HUES6 (cell line): ENCODE measurements around the gene TNFSF12.
A peak's percentile ranks its signal among the peaks of the same experiment; 100 is the strongest.

Source experiments
- H3K27ac ChIP-seq: 2 replicates; pipeline ENCODE4 v1.7.0; 2013; ENCODE audit warnings: low read depth, mild to moderate bottlenecking, low read length, inconsistent platforms
- H3K27me3 ChIP-seq: 2 replicates; pipeline ENCODE4 v1.6.1; 2013; ENCODE audit warnings: low read length; ENCODE audit not compliant: control insufficient read depth, insufficient read depth
- H3K36me3 ChIP-seq: 2 replicates; pipeline ENCODE4 v1.6.1; 2013; ENCODE audit warnings: low read length; ENCODE audit not compliant: control insufficient read depth, insufficient read depth
- H3K4me1 ChIP-seq: 2 replicates; pipeline ENCODE4 v1.6.1; 2013; ENCODE audit warnings: low read length; ENCODE audit not compliant: control insufficient read depth, insufficient read depth
- H3K4me3 ChIP-seq: 2 replicates; pipeline ENCODE4 v1.5.1; 2013; ENCODE audit warnings: low read depth, low read length
- H3K9ac ChIP-seq: one replicate; pipeline ENCODE4 v1.6.1; 2013; ENCODE audit warnings: mild to moderate bottlenecking, low read length
- H3K9me3 ChIP-seq: 2 replicates; pipeline ENCODE4 v1.6.1; 2013; ENCODE audit warnings: low read depth, low read length; ENCODE audit not compliant: control insufficient read depth, insufficient read depth

Gene TNFSF12

DNA sequence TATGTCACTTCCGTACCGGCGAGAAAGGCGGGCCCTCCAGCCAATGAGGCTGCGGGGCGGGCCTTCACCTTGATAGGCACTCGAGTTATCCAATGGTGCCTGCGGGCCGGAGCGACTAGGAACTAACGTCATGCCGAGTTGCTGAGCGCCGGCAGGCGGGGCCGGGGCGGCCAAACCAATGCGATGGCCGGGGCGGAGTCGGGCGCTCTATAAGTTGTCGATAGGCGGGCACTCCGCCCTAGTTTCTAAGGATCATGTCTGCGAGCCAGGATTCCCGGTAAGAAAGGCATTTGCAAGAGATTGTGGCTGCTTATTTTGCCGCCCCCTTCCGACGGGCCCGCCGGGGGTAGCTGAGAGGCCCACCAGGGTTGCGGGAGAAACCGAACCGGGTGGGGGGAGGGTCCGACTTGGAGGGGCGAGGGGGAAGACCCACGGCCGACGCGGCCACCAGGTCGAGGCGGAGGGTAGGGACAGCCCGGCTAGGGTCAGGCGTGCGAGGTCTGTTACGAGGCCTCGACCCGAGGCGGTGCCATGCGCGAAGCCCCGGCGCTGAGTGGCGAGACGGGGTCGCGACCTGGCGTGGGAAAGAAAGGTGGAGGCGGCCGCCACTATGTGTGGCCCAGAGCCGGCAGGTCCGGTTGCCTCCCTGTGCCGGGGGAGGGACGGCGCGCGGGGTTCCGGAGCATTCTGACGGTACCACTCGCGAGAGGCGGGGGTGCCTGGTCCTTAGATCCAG, 23.9 kb downstream of the TNFSF12 start:
- peaks cover 77% of the 10 kb centered on the region for H3K36me3 ChIP-seq
- peak overlapping the region; percentile 89 for H3K4me3 ChIP-seq
- peaks cover 10% of the 10 kb centered on the region; the same call in 1 of the 2 replicates for H3K4me1 ChIP-seq

DNA sequence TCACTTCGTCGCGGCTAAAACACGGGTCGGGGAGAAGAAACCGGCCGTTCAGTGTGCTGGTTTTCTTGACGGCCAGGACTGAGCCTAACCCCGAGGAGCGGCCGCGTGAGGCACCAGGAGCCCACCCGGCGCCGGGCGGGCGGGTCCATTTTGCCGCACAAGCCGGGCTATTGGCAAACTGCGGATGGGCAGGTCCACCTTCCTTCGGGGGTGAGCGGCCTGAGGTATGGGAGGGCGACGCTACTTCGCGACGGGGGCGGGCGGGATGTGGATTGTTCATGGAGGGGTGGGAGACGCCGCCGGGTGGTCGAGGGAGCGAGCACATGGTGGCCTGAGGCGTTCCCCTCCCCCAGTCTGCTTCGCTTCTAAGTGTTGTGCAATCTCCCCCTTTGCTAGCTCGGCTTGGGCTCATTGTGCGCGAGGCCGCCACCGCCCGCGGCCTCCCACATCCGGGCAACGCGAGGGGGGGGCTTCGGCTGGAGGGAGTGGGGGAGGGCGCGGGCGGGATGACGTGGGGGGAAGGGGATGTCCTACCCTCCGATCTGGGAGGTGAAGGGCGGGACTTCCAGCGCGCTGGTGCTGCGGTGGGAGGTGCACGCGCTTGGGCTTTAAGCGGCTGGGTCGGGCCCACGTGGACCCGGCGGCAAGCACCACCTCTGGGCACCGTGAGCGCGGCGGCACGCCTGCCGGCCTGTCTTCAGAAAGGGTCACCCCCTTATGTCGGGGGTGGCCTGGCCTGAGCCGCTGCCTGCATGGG, 24.6 kb downstream of the TNFSF12 start:
- peak overlapping the region; percentile 89 for H3K4me3 ChIP-seq
- no peaks in the 10 kb centered on the region for H3K27me3 ChIP-seq
- H3K36me3 ChIP-seq = peaks cover 82% of the 10 kb centered on the region
- H3K9me3 ChIP-seq = no peaks in the 10 kb centered on the region
- H3K9ac ChIP-seq = peak overlapping the region; percentile 99
- H3K4me1 ChIP-seq = peaks cover 10% of the 10 kb centered on the region; the same call in 1 of the 2 replicates
- H3K27ac ChIP-seq = peak overlapping the region; percentile 97

More for the DNA sequence above, 23.9 kb downstream of the TNFSF12 start:
- H3K27ac ChIP-seq = peak overlapping the region; percentile 97
- no peaks in the 10 kb centered on the region for H3K9me3 ChIP-seq
- H3K9ac ChIP-seq = peak overlapping the region; percentile 99
- no peaks in the 10 kb centered on the region for H3K27me3 ChIP-seq

DNA sequence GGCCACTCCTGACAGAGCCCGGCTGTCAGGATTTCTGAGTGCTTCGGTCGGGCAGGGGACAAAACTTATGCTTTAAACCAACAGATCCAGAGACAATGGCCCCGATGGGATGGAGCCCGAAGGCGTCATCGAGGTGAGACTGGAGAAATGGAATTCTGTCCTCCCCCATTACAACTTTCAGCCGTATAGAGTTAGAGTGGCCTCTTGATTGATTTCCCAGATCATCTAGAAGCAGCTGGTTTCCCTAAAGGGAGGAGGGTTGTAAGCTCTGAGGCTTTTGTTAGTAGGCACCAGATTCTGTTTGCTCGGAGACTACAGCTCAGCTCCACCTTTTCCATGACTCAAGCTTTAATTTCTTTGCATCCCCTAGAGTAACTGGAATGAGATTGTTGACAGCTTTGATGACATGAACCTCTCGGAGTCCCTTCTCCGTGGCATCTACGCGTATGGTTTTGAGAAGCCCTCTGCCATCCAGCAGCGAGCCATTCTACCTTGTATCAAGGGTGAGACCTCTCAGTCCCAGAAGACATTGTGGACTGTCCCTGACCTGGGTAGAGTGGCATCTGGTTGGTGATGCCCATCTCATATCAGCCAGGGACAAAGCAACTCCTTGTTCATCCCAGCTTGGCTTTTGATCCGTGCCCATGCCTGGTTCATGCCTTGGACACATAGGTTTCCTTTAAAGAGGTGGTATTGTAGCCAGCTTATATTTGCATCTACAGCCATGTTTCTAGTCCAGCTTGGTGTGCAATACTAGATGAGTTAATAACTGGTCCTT, 25.5 kb downstream of the TNFSF12 start:
- Histone ChIP-seq H3K4me1 (peaks cover 10% of the 10 kb centered on the region; the same call in 1 of the 2 replicates), H3K36me3 (peaks cover 81% of the 10 kb centered on the region), H3K27ac (peak overlapping the region; percentile 97), H3K9ac (peak overlapping the region; percentile 99), H3K27me3 (no peaks in the 10 kb centered on the region), H3K9me3 (no peaks in the 10 kb centered on the region), H3K4me3 (peak overlapping the region; percentile 89)

DNA sequence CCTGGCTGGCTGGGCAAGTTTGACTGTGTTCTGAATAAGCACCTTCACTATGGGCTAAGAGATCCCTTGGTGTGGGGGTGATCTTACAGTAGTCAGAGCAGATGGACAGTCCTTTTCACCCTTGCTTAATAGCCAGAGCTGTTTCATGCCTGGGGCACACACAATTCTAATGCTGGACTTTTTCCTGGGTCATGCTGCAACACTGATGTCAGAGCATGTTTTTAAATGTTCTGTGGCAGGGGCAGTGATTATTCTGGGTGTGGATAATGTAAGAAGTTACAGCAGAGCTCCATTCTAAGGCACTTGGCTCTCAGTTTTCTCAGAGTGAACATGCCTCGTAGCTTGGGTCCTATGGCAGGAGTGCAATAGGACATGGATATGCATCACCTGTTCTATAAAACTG, 26.6 kb downstream of the TNFSF12 start:
- H3K36me3 ChIP-seq = peaks cover 77% of the 10 kb centered on the region
- H3K9me3 ChIP-seq = no peaks in the 10 kb centered on the region
- H3K27ac ChIP-seq = no peak overlapping the region
- H3K27me3 ChIP-seq = no peaks in the 10 kb centered on the region
- no peak overlapping the region for H3K9ac ChIP-seq
- H3K4me1 ChIP-seq = peaks cover 10% of the 10 kb centered on the region; the same call in 1 of the 2 replicates
- peak overlapping the region; percentile 89; the same call in 1 of the 2 replicates for H3K4me3 ChIP-seq

DNA sequence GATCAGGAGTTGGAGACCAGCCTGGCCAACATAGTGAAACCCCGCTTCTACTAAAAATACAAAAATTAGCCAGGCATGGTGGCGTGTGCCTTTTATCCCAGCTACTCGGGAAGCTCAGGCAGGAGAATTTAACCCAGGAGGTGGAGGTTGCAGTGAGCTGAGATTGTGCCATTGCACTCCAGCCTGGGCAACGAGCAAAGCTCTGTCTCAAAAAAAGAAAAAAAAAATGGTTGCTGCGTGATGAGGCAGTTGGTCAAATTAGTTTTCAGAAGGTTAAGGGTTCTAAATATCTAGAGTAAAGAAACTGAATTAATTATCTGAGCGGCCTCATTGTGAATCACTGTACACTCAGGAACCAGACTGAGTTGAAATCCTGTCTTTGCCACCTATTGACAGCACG, 27.1 kb downstream of the TNFSF12 start:
- Histone ChIP-seq H3K27me3 (no peaks in the 10 kb centered on the region), H3K9ac (no peak overlapping the region), H3K4me1 (peaks cover 10% of the 10 kb centered on the region; the same call in 1 of the 2 replicates), H3K27ac (no peak overlapping the region), H3K9me3 (no peaks in the 10 kb centered on the region), H3K36me3 (peaks cover 74% of the 10 kb centered on the region), H3K4me3 (0 out of 2 replicates have a peak overlapping the region, but pooled peaks have one; percentile 89)

DNA sequence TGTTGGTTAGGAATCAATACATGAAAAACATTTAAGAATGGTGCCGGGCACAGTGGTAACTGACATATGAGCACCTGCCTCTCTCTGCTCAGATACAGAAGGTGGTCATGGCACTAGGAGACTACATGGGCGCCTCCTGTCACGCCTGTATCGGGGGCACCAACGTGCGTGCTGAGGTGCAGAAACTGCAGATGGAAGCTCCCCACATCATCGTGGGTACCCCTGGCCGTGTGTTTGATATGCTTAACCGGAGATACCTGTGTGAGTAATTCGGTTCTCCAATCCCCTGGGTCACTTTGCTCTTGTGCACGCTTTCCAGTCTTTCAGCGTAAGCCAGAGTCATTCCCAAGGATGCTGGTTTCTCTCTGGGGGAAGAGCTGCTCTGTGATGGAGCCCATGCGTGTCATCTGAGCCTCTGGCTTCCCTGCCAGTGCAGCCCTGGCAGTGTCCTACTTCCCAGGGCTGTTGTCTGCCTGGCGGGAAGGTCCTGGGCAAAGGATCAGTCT, 27.6 kb downstream of the TNFSF12 start:
- Histone ChIP-seq H3K9me3 (no peaks in the 10 kb centered on the region), H3K27me3 (no peaks in the 10 kb centered on the region), H3K27ac (no peak overlapping the region), H3K4me1 (peaks cover 10% of the 10 kb centered on the region; the same call in 1 of the 2 replicates), H3K36me3 (peaks cover 70% of the 10 kb centered on the region), H3K9ac (no peak overlapping the region), H3K4me3 (no peak overlapping the region)

DNA sequence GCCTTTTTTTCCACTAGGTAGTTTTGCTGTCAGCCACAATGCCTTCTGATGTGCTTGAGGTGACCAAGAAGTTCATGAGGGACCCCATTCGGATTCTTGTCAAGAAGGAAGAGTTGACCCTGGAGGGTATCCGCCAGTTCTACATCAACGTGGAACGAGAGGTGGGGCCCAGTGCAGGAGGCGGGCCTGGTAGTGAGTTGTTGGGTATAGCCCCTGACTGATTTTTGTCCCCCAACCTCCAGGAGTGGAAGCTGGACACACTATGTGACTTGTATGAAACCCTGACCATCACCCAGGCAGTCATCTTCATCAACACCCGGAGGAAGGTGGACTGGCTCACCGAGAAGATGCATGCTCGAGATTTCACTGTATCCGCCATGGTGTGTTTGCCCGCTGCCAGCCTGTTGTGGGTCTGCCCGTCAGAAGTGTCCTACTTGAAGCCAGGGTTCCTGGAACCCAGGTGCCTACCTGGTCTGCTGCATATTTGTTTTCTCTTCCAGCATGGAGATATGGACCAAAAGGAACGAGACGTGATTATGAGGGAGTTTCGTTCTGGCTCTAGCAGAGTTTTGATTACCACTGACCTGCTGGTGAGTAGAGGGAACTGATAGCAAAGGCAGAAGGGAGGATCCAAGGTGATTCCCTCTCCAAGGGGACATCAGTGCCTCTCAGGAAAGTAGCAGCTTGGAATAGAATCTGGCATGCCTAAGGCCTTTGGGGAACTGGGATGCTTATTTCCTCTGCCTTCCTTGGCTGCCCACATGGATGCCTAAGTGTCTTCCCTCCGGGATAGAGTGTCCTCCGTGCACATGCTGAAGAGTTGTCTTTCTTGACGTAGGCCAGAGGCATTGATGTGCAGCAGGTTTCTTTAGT, 28.7 kb downstream of the TNFSF12 start:
- no peak overlapping the region for H3K4me3 ChIP-seq
- H3K9me3 ChIP-seq = no peaks in the 10 kb centered on the region
- peaks cover 16% of the 10 kb centered on the region for H3K4me1 ChIP-seq
- no peaks in the 10 kb centered on the region for H3K27me3 ChIP-seq
- H3K27ac ChIP-seq = no peak overlapping the region
- H3K36me3 ChIP-seq = peaks cover 70% of the 10 kb centered on the region
- H3K9ac ChIP-seq = no peak overlapping the region

DNA sequence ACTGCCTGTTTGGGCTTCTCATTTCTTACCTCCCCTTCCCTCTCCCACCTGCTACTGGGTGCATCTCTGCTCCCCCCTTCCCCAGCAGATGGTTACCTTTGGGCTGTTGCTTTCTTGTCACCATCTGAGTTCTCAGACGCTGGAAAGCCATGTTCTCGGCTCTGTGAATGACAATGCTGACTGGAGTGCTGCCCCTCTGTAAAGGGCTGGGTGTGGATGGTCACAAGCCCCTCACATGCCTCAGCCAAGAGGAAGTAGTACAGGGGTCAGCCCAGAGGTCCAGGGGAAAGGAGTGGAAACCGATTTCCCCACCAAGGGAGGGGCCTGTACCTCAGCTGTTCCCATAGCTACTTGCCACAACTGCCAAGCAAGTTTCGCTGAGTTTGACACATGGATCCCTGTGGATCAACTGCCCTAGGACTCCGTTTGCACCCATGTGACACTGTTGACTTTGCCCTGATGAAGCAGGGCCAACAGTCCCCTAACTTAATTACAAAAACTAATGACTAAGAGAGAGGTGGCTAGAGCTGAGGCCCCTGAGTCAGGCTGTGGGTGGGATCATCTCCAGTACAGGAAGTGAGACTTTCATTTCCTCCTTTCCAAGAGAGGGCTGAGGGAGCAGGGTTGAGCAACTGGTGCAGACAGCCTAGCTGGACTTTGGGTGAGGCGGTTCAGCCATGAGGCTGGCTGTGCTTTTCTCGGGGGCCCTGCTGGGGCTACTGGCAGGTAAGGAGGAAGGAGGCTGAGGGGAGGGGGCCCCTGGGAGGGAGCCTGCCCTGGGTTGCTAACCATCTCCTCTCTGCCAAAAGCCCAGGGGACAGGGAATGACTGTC, 30.4 kb downstream of the TNFSF12 start, which contains the start of gene CD68:
TSS of gene CD68 (plus strand) at position 638 of the 833 bp plus-strand sequence. CDS start at position 678, 40 bp downstream.
- H3K9ac ChIP-seq = no peak within 1 kb of the TSS
- no peaks in the 10 kb centered on the region for H3K27me3 ChIP-seq
- no peak within 1 kb of the TSS for H3K4me3 ChIP-seq
- peaks cover 57% of the 10 kb centered on the region for H3K36me3 ChIP-seq
- no peaks in the 10 kb centered on the region for H3K9me3 ChIP-seq
- peaks cover 25% of the 10 kb centered on the region for H3K4me1 ChIP-seq
- H3K27ac ChIP-seq = no peak within 1 kb of the TSS

DNA sequence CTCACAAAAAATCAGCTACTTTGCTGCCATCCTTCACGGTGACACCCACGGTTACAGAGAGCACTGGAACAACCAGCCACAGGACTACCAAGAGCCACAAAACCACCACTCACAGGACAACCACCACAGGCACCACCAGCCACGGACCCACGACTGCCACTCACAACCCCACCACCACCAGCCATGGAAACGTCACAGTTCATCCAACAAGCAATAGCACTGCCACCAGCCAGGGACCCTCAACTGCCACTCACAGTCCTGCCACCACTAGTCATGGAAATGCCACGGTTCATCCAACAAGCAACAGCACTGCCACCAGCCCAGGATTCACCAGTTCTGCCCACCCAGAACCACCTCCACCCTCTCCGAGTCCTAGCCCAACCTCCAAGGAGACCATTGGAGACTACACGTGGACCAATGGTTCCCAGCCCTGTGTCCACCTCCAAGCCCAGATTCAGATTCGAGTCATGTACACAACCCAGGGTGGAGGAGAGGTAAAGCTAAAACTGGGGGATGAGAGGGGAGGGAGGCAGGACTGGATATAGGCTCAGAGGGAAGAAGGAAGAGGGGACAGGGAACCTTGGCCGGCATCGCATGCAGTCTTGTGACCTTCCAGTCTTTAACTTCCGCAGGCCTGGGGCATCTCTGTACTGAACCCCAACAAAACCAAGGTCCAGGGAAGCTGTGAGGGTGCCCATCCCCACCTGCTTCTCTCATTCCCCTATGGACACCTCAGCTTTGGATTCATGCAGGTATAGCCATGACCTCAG, 31.2 kb downstream of the TNFSF12 start:
- Histone ChIP-seq H3K27me3 (no peaks in the 10 kb centered on the region), H3K27ac (no peak overlapping the region), H3K9ac (no peak overlapping the region), H3K9me3 (no peaks in the 10 kb centered on the region), H3K4me1 (peaks cover 19% of the 10 kb centered on the region), H3K4me3 (no peak overlapping the region), H3K36me3 (peaks cover 49% of the 10 kb centered on the region)
